Lung microvascular endothelial cell (primary cell): ENCODE measurements around the gene SLC66A3. TPM values are rescaled to one million over a fixed set of nuclear protein-coding genes. Genes with fewer than 3 reads are reported as not detected.

ENCODE experiments used
- DNase-seq, 2 donors: peaks; one replicate each; pipeline versions ENCODE4 v3.0.0 to v3.0.0-alpha.2; 2010; ENCODE audit warnings: low read depth in 2 of 2
- total RNA-seq: library from RNA; depleted of rRNA; stranded (reverse); fragments of >200 nt; gene quantifications from 2 replicates; pipeline ENCODE4 v1.2.1, GENCODE V29; 2014

SLC66A3 gene
- total RNA-seq, 1 donor from 2014 or later = 37.1 TPM

DNA sequence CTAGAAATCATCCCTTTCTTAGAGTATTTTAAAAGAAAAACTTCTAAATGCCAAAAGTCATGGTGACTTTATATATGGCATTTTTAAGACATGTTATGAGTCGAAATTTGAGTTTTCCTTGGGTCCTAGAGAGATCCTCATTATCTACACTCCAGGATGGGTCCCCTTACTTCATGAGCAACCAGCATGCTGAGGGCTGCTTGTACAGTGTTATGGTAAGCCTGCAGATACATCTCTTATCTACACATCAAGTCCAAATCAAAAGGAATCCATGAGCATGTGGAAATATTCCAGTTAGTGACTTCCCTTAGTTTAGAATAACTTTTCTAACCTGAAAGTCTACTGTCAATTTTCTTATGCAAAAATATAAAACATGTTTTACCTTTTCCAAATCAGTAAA, 58.7 kb downstream of the SLC66A3 start:
- DNase-seq = no peak

DNA sequence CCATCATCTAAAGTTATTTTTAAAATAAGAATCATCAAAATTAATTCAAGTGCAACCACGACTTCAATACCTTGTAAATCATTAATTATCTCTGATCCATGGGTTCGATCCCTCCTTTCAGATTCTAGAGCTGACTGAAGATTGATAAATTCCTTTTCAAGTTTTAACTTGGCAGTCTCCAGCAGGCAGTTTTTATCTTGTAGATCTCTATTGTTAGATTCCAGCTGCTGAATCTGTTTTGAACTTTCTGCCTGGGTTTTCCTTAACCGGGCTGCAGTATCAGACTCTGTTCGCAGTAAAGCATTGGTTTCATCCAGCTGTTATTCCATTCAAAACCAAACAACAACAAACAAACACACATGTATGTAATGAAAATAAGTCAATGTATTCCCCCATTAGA, 59.5 kb downstream of the SLC66A3 start:
- no peak for DNase-seq

DNA sequence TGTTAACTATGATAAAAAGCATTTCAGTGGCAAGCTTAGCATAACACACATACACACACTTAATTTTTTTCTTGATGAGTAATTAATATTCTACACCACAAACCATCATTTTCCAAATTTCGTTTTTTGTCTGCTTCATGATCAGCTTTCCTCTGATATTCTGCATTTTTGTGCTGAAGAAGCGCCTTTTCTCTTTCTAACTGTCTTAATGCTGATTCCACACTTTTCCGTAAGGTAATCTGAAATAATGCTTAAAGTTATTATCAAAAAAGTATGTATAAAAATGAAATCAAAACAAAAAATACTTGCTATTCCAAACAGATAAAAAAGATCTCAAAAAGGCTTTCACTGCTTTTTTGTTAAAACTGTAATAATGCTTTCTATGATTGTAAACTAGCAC, 60.1 kb downstream of the SLC66A3 start:
- DNase-seq = no peak

DNA sequence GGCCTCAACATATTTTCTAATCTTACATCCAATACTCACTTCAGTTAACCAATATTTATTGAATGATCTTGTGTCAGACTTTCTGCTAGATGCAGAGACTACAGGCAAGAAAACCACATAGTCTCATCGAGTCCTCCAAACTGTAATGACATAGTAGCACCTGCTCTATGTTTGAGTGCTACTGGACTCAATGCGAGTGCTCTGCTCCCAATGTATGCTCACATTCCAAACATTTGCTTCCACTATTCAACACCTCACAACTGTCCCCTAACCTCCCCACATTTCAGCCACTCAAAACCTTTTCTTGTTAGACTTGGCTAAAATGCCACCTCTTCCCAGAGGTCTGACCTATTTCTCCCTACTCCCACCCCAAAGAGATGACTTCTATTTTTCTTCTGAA, 65.2 kb downstream of the SLC66A3 start:
- no peak for DNase-seq

DNA sequence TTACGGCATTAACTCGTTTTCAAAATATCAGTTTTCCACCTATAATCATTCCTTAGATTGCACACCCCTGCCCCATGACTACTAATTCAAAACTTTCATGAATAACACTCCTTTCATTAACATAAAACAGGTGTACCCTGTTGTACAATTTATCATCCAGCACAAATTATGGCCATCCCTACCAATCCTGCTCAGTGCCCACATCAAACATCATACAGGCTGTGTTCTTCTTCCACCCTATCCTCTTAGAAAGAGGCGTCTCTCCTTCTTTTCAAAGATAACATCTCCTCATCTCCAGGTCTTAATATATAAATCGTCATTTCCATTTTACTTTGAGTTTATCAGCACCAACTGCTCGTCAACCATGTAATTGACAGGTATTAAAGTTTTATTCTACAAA, 67.6 kb downstream of the SLC66A3 start:
- no peak for DNase-seq

DNA sequence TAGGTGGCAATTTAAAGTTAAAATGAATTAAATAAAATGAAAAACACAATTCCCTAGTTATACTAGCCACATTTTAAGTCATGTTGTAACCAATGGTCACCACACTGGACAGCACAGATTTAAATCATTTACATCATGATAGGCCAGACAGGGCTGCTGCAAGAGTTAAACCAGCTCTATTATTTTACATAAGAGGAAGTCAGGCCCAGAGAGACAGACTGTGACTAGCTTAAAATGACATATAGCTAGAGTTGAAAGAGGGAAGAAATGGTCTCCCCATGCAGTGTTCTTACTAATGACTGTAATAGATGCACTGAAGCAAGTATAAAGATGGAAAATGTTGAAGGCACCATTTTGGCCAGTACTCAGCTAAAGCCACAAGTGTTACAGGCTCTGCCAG, 69.6 kb downstream of the SLC66A3 start:
- DNase-seq = no peak

DNA sequence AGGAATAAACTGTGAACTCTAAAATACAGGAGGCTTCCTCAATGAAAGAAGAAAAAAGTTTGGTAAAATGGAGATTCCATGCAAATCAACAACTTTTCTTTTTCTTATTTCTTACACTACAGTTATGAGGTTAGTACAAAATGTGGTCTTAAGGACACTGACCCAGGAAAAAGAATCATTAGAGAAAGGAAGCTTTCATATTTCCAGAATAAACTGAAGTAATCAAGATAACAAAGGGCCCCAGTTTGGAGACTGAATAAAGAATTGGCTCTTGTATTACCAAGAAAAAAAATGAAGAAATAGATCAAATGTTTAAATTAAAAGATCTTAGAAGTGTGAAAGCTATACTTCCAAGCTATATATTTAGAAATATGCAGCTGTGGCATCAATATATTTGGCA, 72.3 kb downstream of the SLC66A3 start:
- no peak for DNase-seq

Other genes with a start within 250 kb of the SLC66A3 start
- 3.5 and 4.0 TPM in 2 replicates for gene KCNF1, start 243.5 kb upstream of the SLC66A3 start, total RNA-seq
- gene ROCK2, start 189.2 kb downstream of the SLC66A3 start, total RNA-seq = 31.8 and 37.1 TPM in 2 replicates